C4-2B (cell line): ENCODE results near the gene ISCU.

ENCODE experiments used
- H3K27ac ChIP-seq: fragments of 450-650 bp; 2 replicates; pipeline ENCODE4 v1.5.1; 2017
- CTCF ChIP-seq: fragments of 450-650 bp; conservative IDR thresholded peaks from 2 replicates; pipeline ENCODE4 v1.5.1; 2017; ENCODE audit warnings: mild to moderate bottlenecking
- ZFX ChIP-seq: fragments of 450-650 bp; IDR thresholded peaks from 2 replicates; pipeline ENCODE4 v1.6.1; 2017

The ISCU gene

GRCh38 chr12:108594323-108594903 lies 32.0 kb downstream of the ISCU start:
- no peak overlapping the region for H3K27ac ChIP-seq
- TF ChIP-seq ZFX, result no peak
- TF ChIP-seq CTCF, result no peak

GRCh38 chr12:108594960-108595710 lies 32.7 kb downstream of the ISCU start:
- no peak overlapping the region for H3K27ac ChIP-seq
- TF ChIP-seq ZFX (no peak), CTCF (no peak)

- no peak for TF ChIP-seq CTCF
- TF ChIP-seq ZFX, result no peak
- no peak overlapping the region for H3K27ac ChIP-seq
These were observed 33.6 kb downstream of the ISCU start for GRCh38 chr12:108595711-108596647.

DNA sequence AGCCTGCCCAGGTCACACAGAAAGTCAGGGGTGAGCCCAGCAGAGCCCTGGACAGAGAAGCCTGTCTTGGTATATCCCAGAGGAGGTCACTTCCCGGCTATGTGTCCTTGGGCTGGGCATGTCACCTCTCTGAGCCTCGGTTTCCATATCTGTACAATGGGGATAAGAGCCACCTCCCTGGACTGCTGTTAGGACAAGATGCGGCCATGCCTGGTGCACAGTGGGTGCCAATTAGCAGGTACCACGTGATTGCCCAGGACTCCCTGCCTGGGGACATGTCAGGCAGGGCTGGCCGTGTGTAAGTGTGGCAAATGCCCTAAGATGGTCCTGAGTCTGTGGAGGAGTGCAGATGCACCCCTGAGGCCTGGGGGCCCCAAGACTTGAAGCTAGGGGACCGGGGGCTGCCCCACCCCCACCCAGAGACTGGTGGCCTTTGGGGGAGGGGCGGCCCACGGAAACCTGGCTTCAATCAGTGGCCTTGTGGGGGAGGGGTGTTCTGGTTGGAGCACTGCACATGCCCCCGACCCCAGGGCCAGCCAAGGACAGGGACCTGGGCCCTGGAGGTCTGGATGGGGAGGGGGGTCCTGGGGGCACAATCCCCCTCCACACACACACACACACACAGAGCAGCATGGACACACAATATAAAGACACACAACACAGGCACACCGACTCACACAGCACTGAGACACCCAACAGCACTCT lies 34.6 kb downstream of the ISCU start:
- TF ChIP-seq ZFX (no peak), CTCF (no peak)
- no peak overlapping the region for H3K27ac ChIP-seq

GRCh38 chr12:108597559-108598471 lies 35.4 kb downstream of the ISCU start, which contains the start of gene TMEM119:
Gene TMEM119 (minus strand): TSS chr12:108598084. CDS start chr12:108592383, 5,701 bp downstream.
- no peak for TF ChIP-seq ZFX
- TF ChIP-seq CTCF, result no peak
- no peak within 1 kb of the TSS for H3K27ac ChIP-seq

DNA sequence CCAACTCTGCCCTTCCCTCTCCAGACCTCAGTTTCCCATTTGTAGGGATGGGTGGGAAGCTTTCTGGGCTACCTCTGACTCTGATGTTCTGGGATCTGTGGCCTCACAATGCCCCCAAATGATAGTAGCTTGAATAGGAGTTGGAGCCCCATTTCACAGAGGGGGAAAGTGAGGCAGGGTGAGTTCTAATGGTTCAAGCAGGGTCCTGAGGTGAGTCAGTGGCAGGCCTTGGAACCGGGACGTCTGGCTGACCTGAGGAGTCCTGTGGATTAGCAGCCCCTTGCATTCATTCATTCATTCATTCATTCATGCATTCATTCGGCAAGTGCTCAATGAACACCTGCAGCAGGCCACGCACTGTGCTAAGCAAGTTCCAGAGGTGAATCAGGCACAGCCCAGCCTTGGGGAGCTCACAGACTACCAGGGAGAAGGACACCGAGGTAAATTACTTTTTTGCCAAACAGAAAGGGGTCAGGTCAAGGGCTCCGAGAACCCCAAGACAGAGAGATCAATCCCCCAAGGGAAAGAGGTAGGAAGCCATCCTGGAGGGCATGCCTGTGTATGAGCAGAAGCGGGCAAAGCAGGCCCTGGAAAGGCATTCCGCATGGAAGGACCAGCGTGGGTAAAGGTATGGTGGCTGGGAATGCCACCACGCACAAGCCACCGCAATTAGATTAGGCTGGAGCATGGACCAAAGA lies 36.3 kb downstream of the ISCU start:
- TF ChIP-seq CTCF, result no peak
- TF ChIP-seq ZFX, result no peak
- H3K27ac ChIP-seq, result no peak overlapping the region
